NB4 (cell line): ENCODE data around the gene TRIM2.

Experiments
- CTCF ChIP-seq: IDR thresholded peaks from one replicate; pipeline ENCODE4 v1.5.1; 2012; ENCODE audit warnings: low read depth, low read length
- MAX ChIP-seq: IDR thresholded peaks from 2 replicates; pipeline ENCODE4 v1.6.1; 2011; ENCODE audit warnings: low read depth, low read length

- TF ChIP-seq MAX: no peak
- TF ChIP-seq CTCF: no peak
Observed at GRCh38 chr4:153209410-153209809, 5.2 kb downstream of the TRIM2 start.
